HepG2 (cell line): ENCODE data around the gene FAT1. TPM values are rescaled to one million over a fixed set of nuclear protein-coding genes. Genes with fewer than 3 reads are reported as not detected.

Source experiments
- BCL6 ChIP-seq: IDR thresholded peaks from 2 replicates; pipeline ENCODE4 v1.6.1; 2016; ENCODE audit warnings: missing genetic modification reagents, missing compliant biosample characterization
- GRHL1 ChIP-seq: sonication (generic); formaldehyde crosslinking; conservative IDR thresholded peaks from 2 replicates; pipeline ENCODE4 v1.8.0; 2022; ENCODE audit warnings: missing genetic modification reagents
- HHEX ChIP-seq: IDR thresholded peaks from 2 replicates; pipeline ENCODE4 v1.6.1; 2016; ENCODE audit warnings: control low read depth
- HNF1A ChIP-seq, 2 experiments: sonication (generic) in 1 of 2; formaldehyde crosslinking in 1 of 2; IDR thresholded peaks; 2 replicates each; pipeline versions ENCODE4 v1.4.0 to v1.6.1; 2016 to 2020; ENCODE audit warnings: borderline replicate concordance in 1 of 2, low read depth in 1 of 2, mild to moderate bottlenecking in 1 of 2, missing genetic modification reagents in 1 of 2
- HNRNPK ChIP-seq: fragments of 200-400 bp; formaldehyde crosslinking; IDR thresholded peaks from 2 replicates; pipeline ENCODE4 v1.6.1; 2018; ENCODE audit warnings: low read length, low read depth, moderate library complexity, mild to moderate bottlenecking; ENCODE audit not compliant: poor library complexity, severe bottlenecking
- KLF15 ChIP-seq: sonication (generic); formaldehyde crosslinking; IDR thresholded peaks from 2 replicates; pipeline ENCODE4 v1.8.1; 2023; ENCODE audit warnings: borderline replicate concordance, mild to moderate bottlenecking, inconsistent platforms, missing genetic modification reagents, mixed read lengths
- LRRFIP1 ChIP-seq: sonication (generic); formaldehyde crosslinking; conservative IDR thresholded peaks from 2 replicates; pipeline ENCODE4 v1.4.0; 2020; ENCODE audit warnings: missing genetic modification reagents
- MAFG ChIP-seq: sonication (generic); formaldehyde crosslinking; IDR thresholded peaks from 2 replicates; pipeline ENCODE4 v1.5.1; 2020; ENCODE audit warnings: mild to moderate bottlenecking, missing genetic modification reagents
- MLXIP ChIP-seq: sonication (generic); formaldehyde crosslinking; IDR thresholded peaks from 2 replicates; pipeline ENCODE4 v1.9.0; 2021; ENCODE audit warnings: missing genetic modification reagents, borderline replicate concordance
- NR3C1 ChIP-seq: sonication (generic); formaldehyde crosslinking; IDR thresholded peaks from 2 replicates; pipeline ENCODE4 v1.4.0; 2020; ENCODE audit warnings: missing genetic modification reagents
- SMARCC2 ChIP-seq: fragments of 450-650 bp; IDR thresholded peaks from 2 replicates; pipeline ENCODE4 v1.6.1; 2017; ENCODE audit warnings: antibody characterized with exemption, mild to moderate bottlenecking
- SPEN ChIP-seq: sonication (generic); formaldehyde crosslinking; IDR thresholded peaks from 2 replicates; pipeline ENCODE4 v1.5.1; 2020; ENCODE audit warnings: low read depth, mild to moderate bottlenecking, missing genetic modification reagents
- TGIF2 ChIP-seq: IDR thresholded peaks from 2 replicates; pipeline ENCODE4 v1.6.1; 2016; ENCODE audit warnings: control low read depth, missing compliant biosample characterization
- ZNF350 ChIP-seq: sonication (generic); formaldehyde crosslinking; IDR thresholded peaks from 2 replicates; pipeline ENCODE4 v1.4.0; 2020; ENCODE audit warnings: mild to moderate bottlenecking, low read depth, missing genetic modification reagents, borderline replicate concordance
- ZNF616 ChIP-seq: sonication (generic); formaldehyde crosslinking; IDR thresholded peaks from 2 replicates; pipeline ENCODE4 v1.5.0; 2020; ENCODE audit warnings: low read depth, mild to moderate bottlenecking, missing genetic modification reagents
- polyA plus RNA-seq, 8 experiments: library from polyadenylated mRNA; depleted of rRNA in 3 of 8; stranded (reverse) in 7 of 8; unstranded in 1 of 8; fragments of >200 nt; fragmentation: Illumina TruSeq in 4 of 8; extraction: Trizol in 4 of 8; gene quantifications; 2 replicates each; pipeline versions ENCODE4 v1.2.1 to v1.2.3, GENCODE V29; 2011 to 2016; ENCODE audit warnings: low read depth in 4 of 8, missing spikeins in 1 of 8, mixed read lengths in 1 of 8; ENCODE audit not compliant: insufficient read depth in 1 of 8
- total RNA-seq, 5 experiments: library from RNA; depleted of rRNA; stranded (reverse); fragments of >200 nt; fragmentation: Illumina TruSeq; extraction: Trizol; gene quantifications; 2 replicates each; pipeline ENCODE4 v1.2.3, GENCODE V29; 2016; ENCODE audit warnings: low read depth in 1 of 5

Gene FAT1
- total and polyA plus RNA-seq, 2 of the 13 experiments (the other 11 are each of a cell fraction or from before 2014, with no cell fraction given): 185 to 216 TPM

GRCh38 chr4:186755550-186756519 lies 32.2 kb upstream of the FAT1 start (continued):
- TF ChIP-seq KLF15 (no peak), ZNF350 (no peak), SPEN (CRISPR knock-in tag) (peak; percentile 36; the same call in 1 of the 2 replicates), BCL6 (CRISPR knock-in tag) (peak; percentile 88), ZNF616 (CRISPR knock-in tag) (no peak), TGIF2 (CRISPR knock-in tag) (no peak), MAFG (no peak), GRHL1 (no peak), MLXIP (CRISPR knock-in tag) (no peak), HNRNPK (no peak), LRRFIP1 (CRISPR knock-in tag) (no peak), SMARCC2 (no peak), HHEX (no peak), NR3C1 (CRISPR knock-in tag) (no peak), HNF1A (IDR thresholded peaks at IDR 0.05; ENCODE audit: low read depth) (peak; percentile 94), HNF1A (CRISPR knock-in tag; IDR thresholded peaks at IDR 0.05; ENCODE audit: borderline replicate concordance) (peak; percentile 95)
